Thyroid gland (tissue), 4 donors: ENCODE data around the gene MAP2K5.

ENCODE experiments used
- CTCF ChIP-seq, 6 experiments: fragments of 200-600 bp in 3 of 6; fragments of 450-650 bp in 3 of 6; sonication (generic) in 3 of 6; IDR thresholded peaks; one replicate each; pipeline ENCODE4 v1.5.1; 2016 to 2019; ENCODE audit warnings: antibody characterized with exemption in 6 of 6, mild to moderate bottlenecking in 2 of 6, inconsistent platforms in 1 of 6, moderate library complexity in 1 of 6
- POLR2A ChIP-seq, 2 donors: fragments of 450-650 bp; IDR thresholded peaks; one replicate each; pipeline ENCODE4 v1.6.1; 2017; ENCODE audit warnings: antibody characterized with exemption in 2 of 2, mild to moderate bottlenecking in 2 of 2, moderate library complexity in 1 of 2

GRCh38 chr15:67821784-67822440 is 279.4 kb downstream of the MAP2K5 start:
- TF ChIP-seq CTCF (IDR thresholded peaks at IDR 0.05): no peak
- no peak for TF ChIP-seq POLR2A (IDR thresholded peaks at IDR 0.05)
